Astrocyte of the cerebellum (primary cell): ENCODE measurements around the gene PVR.

Experiments
- DNase-seq: peaks from one replicate; pipeline ENCODE4 v3.0.0-alpha.2; 2011; ENCODE audit warnings: low read depth
- H3K4me3 ChIP-seq: 2 replicates; pipeline ENCODE4 v1.5.1; 2011; ENCODE audit warnings: mild to moderate bottlenecking, low read depth, low read length, moderate library complexity
- CTCF ChIP-seq: IDR thresholded peaks from 2 replicates; pipeline ENCODE4 v1.5.1; 2012; ENCODE audit warnings: low read length, low read depth, moderate library complexity, mild to moderate bottlenecking; ENCODE audit errors: missing control alignments
- in situ Hi-C: cut with HindIII; loops from 2 replicates; pipeline ENCODE4 v1.10.0; 2017; ENCODE audit warnings: low sequenced_read_pairs

PVR gene

DNA sequence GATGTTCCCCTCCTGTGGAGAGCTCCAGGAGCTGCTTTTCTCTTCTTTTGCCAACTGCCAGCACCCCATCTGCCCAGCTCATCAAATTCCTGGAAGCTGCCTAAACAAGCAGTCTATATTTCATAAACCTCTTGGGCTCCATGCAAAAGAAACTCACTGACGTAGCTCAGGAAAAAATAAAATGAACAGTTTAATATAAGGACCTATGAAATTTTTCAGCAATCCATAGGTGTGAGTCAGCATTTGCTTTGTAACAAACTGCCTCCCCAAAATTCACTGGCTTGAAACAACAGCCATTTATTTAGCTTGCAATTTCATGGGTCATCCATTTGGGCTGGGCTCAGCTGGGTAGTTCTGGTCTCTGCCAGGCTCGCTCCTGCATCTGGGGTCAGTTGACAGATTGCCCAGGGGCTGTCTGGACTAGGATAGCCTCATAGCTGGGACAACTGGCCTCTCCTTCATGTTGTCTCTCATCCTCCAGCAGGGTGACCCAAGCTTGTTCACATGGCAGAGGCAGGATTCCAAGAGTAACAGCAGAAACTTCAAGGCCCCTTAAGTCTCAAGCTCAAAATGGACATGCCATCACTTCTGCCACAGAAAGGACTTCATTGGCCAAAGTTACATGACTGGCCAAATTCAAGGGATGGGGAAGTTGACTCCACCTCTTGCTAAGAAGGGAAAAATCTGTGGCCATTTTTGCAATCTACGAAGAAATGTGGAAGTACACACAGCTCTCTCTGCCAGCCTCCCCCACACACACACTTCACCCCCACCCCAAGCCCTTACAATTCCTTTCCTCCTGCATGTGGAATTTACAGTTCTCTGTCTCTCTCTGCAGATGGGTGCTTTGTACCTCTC, 7.9 kb upstream of the PVR start:
- in situ Hi-C loops: no loop called here
- TF ChIP-seq CTCF: peak; percentile 7
- no peak overlapping the region for H3K4me3 ChIP-seq
- DNase-seq: peak; percentile 59

DNA sequence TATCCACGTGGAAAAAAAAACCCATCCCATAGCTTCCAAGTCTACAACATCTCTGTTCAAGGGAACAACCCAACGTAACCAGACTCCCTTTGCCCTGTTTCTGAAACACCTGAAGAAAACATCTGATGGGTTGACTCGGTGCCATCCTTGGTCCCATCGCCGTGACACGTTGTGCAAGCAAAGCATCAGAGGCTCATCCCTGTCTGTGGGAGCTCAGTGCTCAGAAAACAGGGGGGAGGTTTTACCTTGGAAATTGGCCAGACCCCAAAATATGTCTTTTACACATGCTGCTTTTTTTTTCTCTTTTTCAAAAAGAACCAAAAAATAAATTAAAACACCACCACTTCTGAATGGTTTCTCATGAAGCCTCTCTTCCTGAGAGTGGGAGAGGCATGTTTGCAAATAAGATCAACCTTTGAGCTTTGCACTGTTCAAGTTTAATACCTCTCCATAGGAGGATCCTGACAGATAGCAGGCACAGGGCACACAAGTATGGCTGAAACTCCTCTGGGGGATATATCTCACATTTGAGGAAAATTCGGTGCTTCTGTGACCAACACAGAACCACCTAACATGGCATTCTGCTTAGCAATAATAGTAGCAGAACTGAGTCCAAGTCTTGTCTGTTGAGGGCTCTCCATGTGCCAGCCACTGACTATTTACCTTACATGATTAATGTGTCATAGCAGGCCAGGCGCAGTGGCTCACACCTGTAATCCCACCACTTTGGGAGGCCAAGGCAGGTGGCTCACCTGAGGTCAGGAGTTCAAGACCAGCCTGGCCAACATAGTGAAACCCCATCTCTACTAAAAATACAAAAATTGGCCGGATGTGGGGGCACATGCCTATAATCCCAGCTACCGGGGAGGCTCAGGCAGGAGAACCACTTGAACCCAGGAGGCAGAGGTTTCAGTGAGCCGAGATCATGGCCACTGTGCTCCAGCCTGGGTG, 7.0 kb upstream of the PVR start:
- TF ChIP-seq CTCF: no peak
- DNase-seq: no peak
- no peak overlapping the region for H3K4me3 ChIP-seq
- in situ Hi-C loops: no loop called here

DNA sequence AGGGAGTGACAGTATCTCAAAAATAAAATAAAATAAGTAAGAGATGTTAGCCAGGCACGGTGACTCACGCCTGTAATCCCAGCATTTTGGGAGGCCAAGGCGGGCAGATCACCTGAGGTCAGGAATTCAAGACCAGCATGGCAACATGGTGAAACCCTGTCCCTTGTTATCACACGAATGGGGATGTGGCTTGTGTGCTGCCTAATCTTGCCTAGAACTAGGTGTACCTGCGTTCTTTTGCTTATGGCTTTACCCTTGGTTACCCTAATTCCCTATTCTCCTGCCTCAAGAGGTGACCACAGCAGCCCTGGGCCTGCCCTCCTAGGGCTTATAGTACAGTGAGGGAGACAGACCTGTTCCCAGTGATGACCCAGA, 6.3 kb upstream of the PVR start:
- no peak overlapping the region for H3K4me3 ChIP-seq
- TF ChIP-seq CTCF: no peak

GRCh38 chr19:44640518-44640917, 3.2 kb upstream of the PVR start:
- in situ Hi-C loops: no loop called here
- no peak overlapping the region for H3K4me3 ChIP-seq
- TF ChIP-seq CTCF: no peak
- no peak for DNase-seq

More for the DNA sequence above, 6.3 kb upstream of the PVR start:
- in situ Hi-C loops: no loop called here
- no peak for DNase-seq

GRCh38 chr19:44641501-44642265, 2.0 kb upstream of the PVR start:
- H3K4me3 ChIP-seq: no peak overlapping the region
- no peak for DNase-seq
- in situ Hi-C loops: no loop called here
- no peak for TF ChIP-seq CTCF

- no peak for DNase-seq
- in situ Hi-C loops: no loop called here
- H3K4me3 ChIP-seq: no peak overlapping the region
- TF ChIP-seq CTCF: no peak
These were observed 1.3 kb upstream of the PVR start for GRCh38 chr19:44642377-44642776.
